ENCODE measurements around the gene HIPK2.

The HIPK2 gene

DNA sequence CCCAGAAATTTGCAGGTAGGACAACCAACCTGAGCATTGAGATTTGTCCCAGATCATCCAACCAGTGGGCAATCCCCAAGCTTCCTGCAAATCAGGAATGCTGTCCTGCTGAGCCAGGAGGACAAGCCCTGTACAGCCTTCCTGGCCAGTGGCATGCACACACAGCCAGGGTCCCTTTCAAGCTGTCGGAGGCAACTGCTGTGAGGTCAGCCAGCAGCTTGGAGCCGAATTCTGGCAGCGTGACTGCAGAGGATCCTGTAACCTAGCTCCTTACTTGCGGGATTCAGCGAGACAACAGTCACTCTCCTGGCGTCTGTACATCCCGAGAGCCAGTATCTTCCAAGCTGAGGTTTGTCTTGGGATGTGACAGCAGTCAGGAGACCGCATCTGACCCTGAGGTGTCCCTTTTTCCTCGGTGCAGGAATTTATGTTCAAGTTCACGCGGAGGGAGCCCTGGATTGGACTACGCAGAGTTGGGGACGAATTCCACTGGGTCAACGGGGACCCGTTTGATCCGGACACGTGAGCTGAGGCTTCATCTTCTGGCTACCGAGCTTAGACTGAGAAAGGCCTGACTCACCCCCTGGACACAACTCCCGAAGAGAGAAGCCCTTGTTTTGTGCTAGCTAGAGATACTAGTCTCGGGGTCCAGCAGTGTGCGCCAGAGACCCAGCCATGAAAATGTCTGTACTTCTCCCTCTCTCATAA, 236.0 kb downstream of the HIPK2 start:
- DNase-seq (ENCODE audit: low read depth, low spot score) = no peak

DNA sequence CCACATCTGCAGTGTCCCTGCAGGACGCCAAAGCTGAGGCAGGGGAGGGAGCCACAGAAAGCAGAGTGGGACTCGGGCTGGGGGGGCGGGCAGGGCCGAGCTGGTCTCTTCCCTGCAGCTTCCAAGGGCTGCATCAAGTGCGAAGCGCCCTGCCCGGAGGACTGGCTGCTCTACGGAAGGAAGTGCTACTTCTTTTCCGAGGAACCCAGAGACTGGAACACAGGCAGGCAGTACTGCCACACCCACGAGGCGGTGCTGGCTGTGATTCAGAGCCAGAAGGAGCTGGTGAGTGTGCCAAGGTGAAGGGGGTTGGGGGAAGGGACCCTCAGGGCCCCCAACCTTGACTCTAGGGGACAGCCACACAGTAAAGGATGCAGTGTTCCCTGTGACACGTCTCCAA, 237.6 kb downstream of the HIPK2 start:
- DNase-seq (ENCODE audit: low read depth, low spot score) = no peak

DNA sequence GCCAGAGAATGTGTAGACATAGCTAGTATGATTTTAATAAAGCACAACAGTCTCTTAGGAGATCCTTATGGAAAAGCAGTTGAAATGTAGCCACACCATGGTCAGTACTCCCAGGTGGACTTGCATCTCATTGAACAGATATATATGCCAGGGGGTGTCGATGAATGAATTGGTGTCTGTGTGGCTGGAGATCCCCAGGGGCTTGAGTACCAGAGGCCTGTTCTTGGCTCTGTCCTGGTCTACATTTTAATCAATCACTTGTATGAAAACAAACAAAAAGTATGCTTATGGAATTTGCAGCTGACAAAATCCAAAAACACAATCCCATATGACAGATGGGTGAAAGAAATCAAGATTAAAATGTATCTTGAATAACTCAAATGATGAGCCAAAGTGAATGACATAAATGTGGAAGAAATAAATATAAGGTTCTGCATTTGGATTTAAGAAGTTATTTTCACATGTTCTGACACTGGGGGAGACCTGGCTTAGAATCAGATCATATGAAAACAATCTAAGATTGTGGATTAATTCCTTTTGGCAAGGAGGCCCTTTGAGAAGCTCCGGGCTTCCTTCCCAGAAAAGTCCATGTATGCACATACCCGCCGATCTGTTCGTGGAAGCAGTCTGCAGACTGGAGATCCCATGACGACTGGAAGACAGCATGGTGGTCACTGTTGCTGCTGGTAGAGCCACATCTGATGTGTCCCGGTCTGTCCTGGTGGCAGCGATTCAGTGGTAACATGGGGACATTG, 238.7 kb downstream of the HIPK2 start:
- no peak for DNase-seq (ENCODE audit: low read depth, low spot score)

DNA sequence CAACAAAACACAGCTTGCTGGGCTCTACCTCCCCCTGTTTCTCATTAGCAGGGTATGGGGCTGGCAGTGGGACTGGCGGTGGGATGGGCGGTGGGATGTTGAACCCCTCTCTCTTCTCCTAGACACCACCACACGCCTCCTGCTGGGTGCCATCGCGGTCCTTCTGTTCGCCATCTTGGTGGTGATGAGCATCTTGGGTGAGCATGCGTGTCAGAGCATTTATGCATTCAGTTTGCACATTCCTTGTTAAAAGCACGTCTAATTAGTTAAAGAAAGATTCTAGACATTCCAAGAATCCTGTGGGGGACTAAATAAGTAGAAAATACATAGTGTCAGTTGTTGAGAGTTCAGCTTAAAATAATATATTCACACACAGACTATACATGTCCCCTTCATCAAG, 241.6 kb downstream of the HIPK2 start:
- no peak for DNase-seq (ENCODE audit: low read depth, low spot score)

DNA sequence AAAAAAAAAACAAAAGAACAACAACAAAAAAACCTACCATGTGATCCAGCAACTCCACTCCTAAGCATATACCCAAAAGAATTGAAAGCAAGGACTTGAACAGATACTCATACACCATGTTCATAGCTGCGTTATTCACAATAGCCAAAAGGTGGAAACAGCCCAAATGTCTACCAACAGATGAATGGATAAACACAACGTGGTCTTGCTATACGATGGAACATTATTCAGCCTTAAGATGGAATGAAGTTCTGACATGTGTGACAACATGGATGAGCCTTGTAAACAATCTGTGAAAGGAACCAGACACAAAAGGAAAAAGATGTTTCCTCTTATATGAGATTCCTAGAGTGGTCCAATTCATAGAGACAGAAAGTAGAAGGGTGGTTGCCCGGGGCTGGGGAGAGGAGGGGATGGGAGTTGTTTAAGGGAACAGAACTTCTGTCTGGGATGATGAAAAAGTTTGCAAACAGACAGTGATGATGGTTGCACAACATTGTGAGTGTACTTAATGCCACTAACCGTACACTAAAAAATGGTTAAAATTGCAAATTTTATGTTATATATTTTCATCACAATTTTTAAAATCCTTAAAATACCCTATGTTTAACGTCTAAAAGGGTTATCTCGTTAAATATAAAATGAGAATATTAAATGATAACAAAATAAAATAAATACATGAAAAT, 242.7 kb downstream of the HIPK2 start:
- no peak for DNase-seq (ENCODE audit: low read depth, low spot score)

DNA sequence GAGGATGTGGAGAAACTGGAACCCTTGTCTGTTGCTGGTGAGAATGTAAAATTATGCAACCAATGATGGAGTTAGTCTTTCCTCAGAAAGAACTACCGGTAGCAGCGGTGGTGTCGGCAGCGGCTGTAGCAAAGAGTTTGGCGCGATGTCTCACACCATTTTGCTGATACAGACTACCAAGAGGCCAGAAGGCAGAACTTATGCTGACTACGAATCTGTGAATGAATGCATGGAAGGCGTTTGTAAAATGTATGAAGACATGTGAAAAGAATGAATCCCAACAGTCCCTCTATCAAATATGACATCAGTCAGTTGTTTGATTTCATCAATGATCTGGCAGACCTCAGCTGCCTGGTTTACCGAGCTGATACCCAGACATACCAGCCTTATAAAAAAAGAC, 243.7 kb downstream of the HIPK2 start:
- DNase-seq (ENCODE audit: low read depth, low spot score) = no peak

DNA sequence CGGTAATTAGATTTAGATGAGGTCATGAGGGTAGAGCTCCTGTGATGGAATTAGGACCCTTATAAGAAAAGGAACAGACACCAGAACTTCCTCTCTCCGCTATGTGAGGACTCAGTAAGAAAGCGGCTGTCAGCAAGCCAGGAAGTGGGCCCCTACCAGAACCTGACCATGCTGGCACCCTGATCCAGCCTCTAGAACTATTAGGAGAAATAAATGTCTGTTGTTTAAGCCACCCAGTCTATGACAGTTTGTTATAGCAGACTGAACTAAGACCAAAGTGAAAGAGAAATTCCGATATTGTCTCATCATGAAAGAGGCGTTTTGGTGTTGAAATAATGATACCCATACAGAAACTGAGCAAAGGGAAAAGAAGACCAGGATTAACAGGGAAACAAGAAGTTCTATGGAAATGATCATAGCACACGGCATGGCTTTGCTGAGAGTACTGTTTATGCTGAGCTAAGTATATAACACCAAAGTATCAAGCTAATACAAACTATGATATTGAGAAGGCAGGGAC, 245.1 kb downstream of the HIPK2 start:
- DNase-seq (ENCODE audit: low read depth, low spot score) = no peak

DNA sequence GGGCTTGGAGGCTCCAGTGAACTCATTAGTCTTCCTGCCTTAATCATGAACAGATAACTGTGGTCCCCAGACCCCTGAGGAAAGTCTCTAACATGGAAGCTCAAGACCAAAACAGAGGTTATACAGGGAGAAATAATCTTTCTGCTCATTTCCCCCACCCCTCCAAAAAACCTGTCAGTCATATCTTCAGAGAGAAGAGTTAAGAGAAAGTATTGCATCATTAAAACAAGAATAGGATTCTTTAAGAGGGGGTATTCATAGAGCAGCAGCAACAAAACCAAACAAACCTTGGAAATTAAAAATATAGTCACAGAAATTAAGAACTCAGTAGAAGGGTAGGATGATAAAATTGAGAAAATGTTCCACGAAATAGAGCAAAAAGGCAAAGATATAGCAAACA, 246.7 kb downstream of the HIPK2 start:
- DNase-seq (ENCODE audit: low read depth, low spot score) = no peak

DNA sequence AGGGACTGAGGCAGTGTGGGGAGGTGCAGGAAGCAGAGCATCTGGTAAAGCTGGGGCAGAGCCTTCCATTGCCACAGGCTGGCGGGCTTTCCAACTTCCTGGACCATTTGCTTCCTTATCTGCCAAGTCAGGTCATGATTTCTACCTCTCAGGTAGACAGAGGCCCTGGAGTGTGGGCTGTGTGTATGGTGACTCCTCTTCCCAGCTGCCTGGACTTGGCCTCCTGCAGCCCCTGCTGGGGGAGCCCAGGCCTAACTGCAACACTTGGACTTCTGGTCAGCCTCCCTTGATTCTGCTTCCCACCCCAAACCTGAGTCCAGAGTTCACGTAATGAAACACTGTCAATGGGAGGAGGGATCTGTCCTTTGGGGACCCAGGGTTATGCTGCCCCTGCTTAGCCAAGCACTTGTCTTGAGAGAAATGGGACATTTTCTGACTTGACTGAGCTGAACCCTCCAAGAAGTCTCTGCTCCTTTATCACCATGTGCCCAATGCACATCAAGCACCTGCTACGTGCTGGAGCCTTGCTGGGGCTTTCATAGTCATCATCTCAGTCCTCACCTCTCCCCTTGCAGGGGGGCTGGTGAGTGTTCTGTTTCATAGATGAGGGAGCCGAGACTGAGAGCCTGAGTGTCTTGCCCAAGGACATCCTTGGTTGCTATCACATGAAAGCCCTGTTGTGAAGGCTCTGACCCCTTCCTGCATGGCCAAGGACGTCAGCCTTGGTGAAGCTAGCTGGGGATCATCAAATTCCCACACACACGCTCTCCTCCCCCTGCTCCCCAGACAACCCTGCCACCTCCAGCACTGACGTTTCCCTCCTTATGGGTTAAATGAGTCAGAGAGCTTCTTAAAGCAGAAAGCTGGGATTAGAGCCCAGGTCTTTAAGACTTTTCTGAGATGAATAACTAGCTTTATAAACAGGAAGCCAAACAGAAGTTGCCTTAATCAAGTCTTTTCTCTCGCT, 250.9 kb downstream of the HIPK2 start:
- DNase-seq (ENCODE audit: low read depth, low spot score) = no peak

DNA sequence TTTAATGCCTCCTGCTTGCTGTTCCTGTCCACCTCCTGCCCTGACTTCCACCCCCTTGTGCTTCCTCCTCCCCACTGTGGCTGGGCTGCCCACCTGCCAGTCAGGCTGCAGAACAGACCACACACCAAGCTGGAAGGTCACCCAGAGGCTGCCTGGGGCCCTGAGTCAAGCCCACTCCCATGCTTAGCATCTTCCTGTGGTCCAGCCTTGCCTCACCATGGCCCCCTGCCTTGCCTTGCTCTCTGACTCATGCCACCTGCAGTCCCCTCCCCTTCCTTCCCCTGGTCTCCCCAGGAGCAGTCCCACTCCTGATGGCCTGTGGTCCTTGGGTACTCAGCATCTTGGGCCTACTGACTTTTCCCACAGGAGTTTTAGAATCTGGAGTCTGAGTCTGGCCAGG, 252.0 kb downstream of the HIPK2 start:
- no peak for DNase-seq (ENCODE audit: low read depth, low spot score)

DNA sequence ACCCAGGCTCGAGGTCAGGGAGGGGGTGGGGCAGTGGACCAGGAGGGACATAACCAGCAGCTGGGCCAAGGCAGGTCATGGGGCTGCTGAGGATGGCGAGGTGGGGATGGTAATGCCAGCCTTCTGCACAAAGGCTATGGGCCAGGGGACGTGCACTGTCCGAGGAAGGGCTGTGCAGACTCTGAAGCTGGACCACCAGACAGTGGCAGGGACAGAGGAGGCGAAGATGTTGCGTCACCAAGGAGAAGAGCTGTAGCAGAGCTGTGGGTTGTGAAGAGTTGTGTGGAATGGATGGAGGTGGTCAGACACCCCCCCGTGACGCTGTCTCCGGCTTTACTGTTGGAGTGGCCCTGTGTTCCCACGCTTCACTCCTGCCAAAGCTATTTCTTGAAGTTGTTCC, 252.6 kb downstream of the HIPK2 start:
- DNase-seq (ENCODE audit: low read depth, low spot score) = no peak

DNA sequence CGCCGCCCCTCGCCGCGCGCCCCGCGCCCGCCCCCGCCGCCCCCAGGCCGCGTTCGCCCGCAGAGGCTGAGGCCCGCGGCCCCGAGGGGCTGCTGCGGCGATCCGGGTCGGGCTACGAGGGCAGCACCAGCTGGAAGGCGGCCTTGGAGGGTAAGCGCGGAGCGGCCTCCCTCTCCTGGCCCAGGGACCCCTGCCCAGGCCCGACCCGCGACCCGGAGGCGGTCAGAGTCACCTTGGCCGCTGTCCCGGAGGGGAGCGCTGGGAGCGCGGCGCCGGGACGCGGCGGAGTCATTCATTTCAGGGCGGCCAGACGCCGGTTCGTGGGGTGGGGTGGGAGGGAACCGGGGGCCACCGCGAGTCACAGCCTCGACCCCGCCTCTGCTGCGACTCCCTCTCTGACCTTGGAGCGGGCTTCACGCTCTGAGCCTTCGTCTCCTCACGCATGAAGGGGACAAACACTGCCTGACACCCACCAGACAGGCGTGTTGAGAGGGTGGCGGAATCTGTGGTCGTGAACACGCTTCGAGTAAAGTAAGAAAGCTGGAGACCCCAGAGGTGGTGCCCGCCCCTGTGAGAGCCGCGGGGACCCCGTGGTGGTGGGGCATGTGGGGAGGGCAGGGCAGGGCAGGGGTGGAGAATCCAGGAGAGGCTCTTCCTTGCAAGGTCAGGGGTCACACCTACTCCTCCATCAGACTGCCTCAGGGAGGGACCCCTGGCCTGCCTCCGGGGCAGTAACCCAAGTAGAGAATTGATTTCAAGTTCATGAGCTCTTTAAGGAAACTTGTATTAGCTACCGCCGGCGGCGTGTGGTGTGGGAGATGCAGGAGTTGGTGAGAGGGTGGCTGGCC, 253.6 kb downstream of the HIPK2 start:
- DNase-seq (ENCODE audit: low read depth, low spot score) = no peak

DNA sequence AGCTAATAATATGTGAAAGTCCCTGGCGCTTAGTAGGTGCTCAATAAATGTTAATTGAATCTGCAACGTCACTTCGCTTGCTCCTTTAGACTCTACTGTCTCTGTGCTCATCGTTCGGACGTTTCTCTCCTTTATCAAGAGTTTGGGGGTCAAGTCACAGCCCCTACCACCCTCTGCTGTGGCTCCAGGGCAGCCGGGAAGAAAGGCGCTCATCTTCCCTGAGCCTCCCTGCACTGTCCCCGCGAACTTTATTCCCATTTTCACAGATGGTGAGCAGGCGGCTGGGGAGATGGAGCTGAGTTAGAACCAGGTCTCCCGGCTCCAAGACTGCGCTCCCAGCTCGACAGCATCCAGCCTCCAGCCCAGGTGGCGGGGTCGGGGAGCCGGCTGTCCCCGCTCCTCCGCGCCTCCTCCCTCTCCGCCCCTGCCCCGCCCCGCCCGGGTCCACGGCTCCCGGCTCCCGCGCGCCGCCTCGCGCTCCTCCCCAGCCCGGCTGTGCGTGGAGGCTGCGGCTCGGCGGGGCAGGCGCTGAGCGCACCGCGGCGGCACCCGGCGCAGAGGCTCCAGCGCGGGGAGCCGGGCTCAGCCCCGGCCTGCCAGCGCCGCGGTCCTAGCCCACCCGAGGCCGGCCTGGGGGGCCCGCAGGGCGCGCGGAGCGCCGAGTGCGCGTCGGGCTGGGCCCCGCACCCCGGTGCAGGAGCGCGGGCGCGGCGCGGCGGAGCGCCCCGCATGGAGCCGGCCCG, 254.4 kb downstream of the HIPK2 start, which contains the start of gene CLEC2L:
Gene CLEC2L (plus strand): TSS at position 487 of the 743 bp plus-strand sequence. CDS start 243 bp downstream, at position 730.
- no peak for DNase-seq (ENCODE audit: low read depth, low spot score)

DNA sequence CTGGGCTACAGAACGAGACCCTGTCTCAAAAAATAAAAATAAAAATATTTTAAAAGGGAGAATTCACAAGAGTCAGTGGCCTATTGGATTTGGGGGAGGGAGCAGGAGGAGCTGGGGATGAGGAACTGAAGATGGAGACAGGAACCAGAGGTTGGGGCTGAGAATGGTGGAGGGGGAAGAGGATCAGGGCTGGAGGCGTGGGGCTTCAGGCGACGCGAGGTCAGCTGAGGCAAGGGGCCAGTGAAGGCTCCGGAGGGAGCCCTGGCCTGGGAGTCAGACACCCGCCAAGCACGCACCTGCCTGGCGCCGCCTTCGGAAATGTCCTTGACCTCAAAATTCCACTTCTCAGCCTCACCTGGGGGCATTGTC, 255.0 kb downstream of the HIPK2 start:
- no peak for DNase-seq (ENCODE audit: low read depth, low spot score)

DNA sequence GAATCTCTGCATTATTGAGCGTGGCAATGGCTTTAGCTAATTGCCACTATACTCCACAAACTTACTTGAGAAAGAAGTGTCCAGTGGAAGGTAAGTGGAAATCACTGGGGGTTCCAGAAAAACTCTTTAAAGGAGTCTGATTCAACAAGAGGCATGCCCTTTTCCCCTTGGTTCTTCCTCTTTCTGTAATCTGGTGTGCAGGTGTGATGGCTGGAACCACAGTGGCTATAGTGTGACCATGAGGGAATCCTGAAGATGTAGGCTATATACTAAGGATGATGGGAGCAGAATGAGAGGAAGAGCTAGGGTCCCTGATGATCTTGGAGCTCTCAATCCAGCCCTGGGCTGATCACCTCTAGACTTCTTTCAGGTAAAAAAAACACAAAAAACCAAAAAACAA, 256.4 kb downstream of the HIPK2 start:
- no peak for DNase-seq (ENCODE audit: low read depth, low spot score)

DNA sequence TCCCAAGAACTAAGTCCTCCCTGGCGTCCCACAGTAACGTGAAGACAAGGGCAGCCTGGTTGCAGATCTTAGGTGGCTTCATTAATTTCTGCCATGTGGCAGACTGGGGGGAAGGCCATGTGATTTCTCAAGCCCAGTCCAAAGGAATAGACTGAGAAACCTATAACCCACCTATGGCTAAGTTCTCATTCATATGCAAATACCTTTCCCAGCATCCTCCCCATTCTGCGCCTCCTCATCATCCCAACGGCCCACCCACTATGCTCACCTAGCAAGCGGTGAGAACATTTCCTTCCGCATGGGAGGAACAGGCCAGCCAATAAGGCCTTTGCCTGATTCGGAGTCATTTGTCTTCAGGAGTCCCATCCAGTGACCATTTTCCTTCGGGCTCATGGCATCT, 262.5 kb downstream of the HIPK2 start:
- DNase-seq (ENCODE audit: low read depth, low spot score) = peak; percentile 64
